CD4-positive, CD25-positive, alpha-beta regulatory T cell (primary cell): Measurements from ENCODE around the gene ISYNA1. TPM values are rescaled to one million over a fixed set of nuclear protein-coding genes. Genes with fewer than 3 reads are reported as not detected.
A peak's percentile ranks its signal among the peaks of the same experiment; 100 is the strongest.

Source experiments
- ATAC-seq, 2 donors: fragments of 150-1000 bp; cut with Tn5 transposase; one replicate each; pipeline ENCODE4 v1.10.0; 2021; ENCODE audit warnings: low read depth in 2 of 2, moderate number of reproducible peaks in 2 of 2, moderate library complexity in 1 of 2
- DNase-seq, 3 donors: peaks; one replicate each; pipeline versions ENCODE4 v3.0.0 to v3.0.0-alpha.2; 2012 to 2022; ENCODE audit warnings: mixed read lengths in 1 of 3
- H3K27ac ChIP-seq: one replicate; pipeline ENCODE4 v1.7.0; 2013; ENCODE audit warnings: mild to moderate bottlenecking, low read length; ENCODE audit not compliant: insufficient read depth, poor library complexity, severe bottlenecking
- H3K27me3 ChIP-seq: one replicate; pipeline ENCODE4 v1.7.0; 2013; ENCODE audit warnings: low read length; ENCODE audit not compliant: control insufficient read depth, insufficient read depth
- H3K36me3 ChIP-seq: one replicate; pipeline ENCODE4 v1.7.0; 2013; ENCODE audit warnings: mild to moderate bottlenecking, low read length, moderate library complexity; ENCODE audit not compliant: control insufficient read depth, insufficient read depth
- H3K4me1 ChIP-seq: 2 replicates; pipeline ENCODE4 v1.7.0; 2013; ENCODE audit warnings: mild to moderate bottlenecking, low read length; ENCODE audit not compliant: insufficient read depth, control insufficient read depth, poor library complexity, severe bottlenecking
- H3K4me3 ChIP-seq: one replicate; pipeline ENCODE4 v1.7.0; 2013; ENCODE audit warnings: low read depth, mild to moderate bottlenecking, low read length, moderate library complexity
- H3K9me3 ChIP-seq, 2 experiments: 1 replicate in 1 of 2; 2 replicates in 1 of 2; pipeline ENCODE4 v1.7.0; 2013; ENCODE audit warnings: low read length in 2 of 2, mild to moderate bottlenecking in 1 of 2, moderate library complexity in 1 of 2; ENCODE audit not compliant: control insufficient read depth in 2 of 2
- H3K27ac Mint-ChIP-seq, 3 donors: one replicate each; pipeline ENCODE4 v1.8.0; 2020 to 2022; ENCODE audit warnings: mild to moderate bottlenecking in 3 of 3, mixed read lengths in 3 of 3, moderate library complexity in 2 of 3
- H3K27me3 Mint-ChIP-seq: one replicate; pipeline ENCODE4 v1.8.0; 2022; ENCODE audit warnings: mild to moderate bottlenecking, mixed read lengths
- H3K36me3 Mint-ChIP-seq: one replicate; pipeline ENCODE4 v1.8.0; 2020; ENCODE audit warnings: mixed read lengths
- H3K4me1 Mint-ChIP-seq, 4 donors: one replicate each; pipeline ENCODE4 v1.8.0; 2020 to 2022; ENCODE audit warnings: mixed read lengths in 4 of 4, mild to moderate bottlenecking in 1 of 4
- H3K4me3 Mint-ChIP-seq, 4 donors: one replicate each; pipeline ENCODE4 v1.8.0; 2020 to 2022; ENCODE audit warnings: mild to moderate bottlenecking in 4 of 4, mixed read lengths in 4 of 4, moderate library complexity in 3 of 4
- H3K9me3 Mint-ChIP-seq, 7 donors: one replicate each; pipeline ENCODE4 v1.8.0; 2020 to 2022; ENCODE audit warnings: mixed read lengths in 7 of 7, mild to moderate bottlenecking in 3 of 7, moderate library complexity in 2 of 7
- polyA plus RNA-seq, 4 donors: library from polyadenylated mRNA; unstranded; fragments of 300-500 nt; fragmentation: Illumina TruSeq; gene quantifications; one replicate each; pipeline ENCODE4 v1.2.3, GENCODE V29; 2021
- total RNA-seq: library from RNA; stranded (reverse); gene quantifications from one replicate; pipeline ENCODE4 v1.2.3, GENCODE V29; 2022

ISYNA1 gene
- total and polyA plus RNA-seq, 5 donors from 2014 or later: 11.3 to 26.2 (median 23.7) TPM

- H3K4me3 ChIP-seq: no peak overlapping the region
- ATAC-seq (peak; percentile 80 to 84), DNase-seq (peak; percentile 63 to 70 (median 67))
- H3K9me3 ChIP-seq: no peaks in the 10 kb centered on the region
- H3K27me3 ChIP-seq: peaks cover 11% of the 10 kb centered on the region
- H3K36me3 ChIP-seq: no peaks in the 10 kb centered on the region
- H3K36me3 Mint-ChIP-seq: no peaks in the 10 kb centered on the region
- peaks cover 11% of the 10 kb centered on the region for H3K4me1 ChIP-seq
- H3K27me3 Mint-ChIP-seq: peaks cover 69% of the 10 kb centered on the region
- H3K27ac Mint-ChIP-seq: no peak overlapping the region
- H3K27ac ChIP-seq: no peak overlapping the region
- H3K9me3 Mint-ChIP-seq: no peaks in the 10 kb centered on the region
- H3K4me3 Mint-ChIP-seq: peak overlapping the region in 3 of 4 donors; percentile 56 to 83 (median 78)
- peaks cover 0 to 14% (median 4%) of the 10 kb centered on the region in 4 donors for H3K4me1 Mint-ChIP-seq
Observed at GRCh38 chr19:18388100-18388959, 49.6 kb downstream of the ISYNA1 start.

- Mint-ChIP-seq H3K9me3 (no peaks in the 10 kb centered on the region), H3K4me3 (peak overlapping the region in 1 of 4 donors; percentile 27), H3K27ac (peak overlapping the region in 2 of 3 donors; percentile 9 to 58), H3K36me3 (no peaks in the 10 kb centered on the region), H3K4me1 (peaks cover 0 to 14% (median 4%) of the 10 kb centered on the region in 4 donors), H3K27me3 (peaks cover 69% of the 10 kb centered on the region)
- ATAC-seq (no peak), DNase-seq (no peak)
- peaks cover 11% of the 10 kb centered on the region for H3K27me3 ChIP-seq
- H3K27ac ChIP-seq: no peak overlapping the region
- no peaks in the 10 kb centered on the region for H3K9me3 ChIP-seq
- peaks cover 11% of the 10 kb centered on the region for H3K4me1 ChIP-seq
- H3K4me3 ChIP-seq: no peak overlapping the region
- no peaks in the 10 kb centered on the region for H3K36me3 ChIP-seq
Observed at GRCh38 chr19:18386543-18387271, 51.2 kb downstream of the ISYNA1 start.

- Histone ChIP-seq H3K4me3 (no peak within 1 kb of the TSS), H3K27me3 (peaks cover 11% of the 10 kb centered on the region), H3K36me3 (no peaks in the 10 kb centered on the region), H3K9me3 (no peaks in the 10 kb centered on the region), H3K4me1 (peaks cover 11% of the 10 kb centered on the region), H3K27ac (no peak within 1 kb of the TSS)
- H3K4me1 Mint-ChIP-seq: peaks cover 0 to 14% (median 4%) of the 10 kb centered on the region in 4 donors
- no peak within 1 kb of the TSS for H3K4me3 Mint-ChIP-seq
- H3K27me3 Mint-ChIP-seq: peaks cover 65% of the 10 kb centered on the region
- DNase-seq (peak in 1 of 3 donors; percentile 16), ATAC-seq (no peak)
- H3K36me3 Mint-ChIP-seq: no peaks in the 10 kb centered on the region
- no peaks in the 10 kb centered on the region for H3K9me3 Mint-ChIP-seq
- peak within 1 kb of the TSS in 1 of 3 donors; percentile 32 for H3K27ac Mint-ChIP-seq
Observed at GRCh38 chr19:18385675-18386542, 52.0 kb downstream of the ISYNA1 start, which contains the start of gene GDF15. GDF15 (plus strand) TSS chr19:18386158; CDS start chr19:18386190, 32 bp downstream.

GRCh38 chr19:18385359-18385674, 52.6 kb downstream of the ISYNA1 start:
- Histone ChIP-seq H3K27ac (no peak overlapping the region), H3K4me3 (no peak overlapping the region), H3K9me3 (no peaks in the 10 kb centered on the region)

GRCh38 chr19:18384775-18385174, 53.2 kb downstream of the ISYNA1 start:
- no peak for ATAC-seq
- H3K9me3 Mint-ChIP-seq: no peaks in the 10 kb centered on the region
- H3K4me1 Mint-ChIP-seq: peaks cover 0 to 14% (median 4%) of the 10 kb centered on the region in 4 donors
- H3K36me3 ChIP-seq: no peaks in the 10 kb centered on the region
- H3K9me3 ChIP-seq: no peaks in the 10 kb centered on the region
- no peak overlapping the region for H3K27ac Mint-ChIP-seq
- peaks cover 58% of the 10 kb centered on the region for H3K27me3 Mint-ChIP-seq
- no peak overlapping the region for H3K4me3 ChIP-seq
- peaks cover 11% of the 10 kb centered on the region for H3K27me3 ChIP-seq
- H3K4me1 ChIP-seq: peaks cover 11% of the 10 kb centered on the region
- H3K4me3 Mint-ChIP-seq: no peak overlapping the region
- no peak overlapping the region for H3K27ac ChIP-seq
- no peaks in the 10 kb centered on the region for H3K36me3 Mint-ChIP-seq
- DNase-seq: no peak

More at GRCh38 chr19:18385359-18385674, 52.6 kb downstream of the ISYNA1 start:
- no peak overlapping the region for H3K4me3 Mint-ChIP-seq
- H3K4me1 Mint-ChIP-seq: peaks cover 0 to 14% (median 4%) of the 10 kb centered on the region in 4 donors
- H3K36me3 Mint-ChIP-seq: no peaks in the 10 kb centered on the region
- no peak for ATAC-seq
- H3K9me3 Mint-ChIP-seq: no peaks in the 10 kb centered on the region
- peaks cover 11% of the 10 kb centered on the region for H3K4me1 ChIP-seq
- peaks cover 59% of the 10 kb centered on the region for H3K27me3 Mint-ChIP-seq
- H3K27ac Mint-ChIP-seq: peak overlapping the region in 1 of 3 donors; percentile 32
- DNase-seq: no peak
- no peaks in the 10 kb centered on the region for H3K36me3 ChIP-seq
- H3K27me3 ChIP-seq: peaks cover 11% of the 10 kb centered on the region

Other genes starting within 250 kb of the ISYNA1 start
- 5.5 TPM for gene MPV17L2, start 244.9 kb downstream of the ISYNA1 start, total RNA-seq
- 10 to 100 TPM; 11.3 to 20.8 (median 13.9) TPM for gene MPV17L2, start 244.9 kb downstream of the ISYNA1 start, polyA plus RNA-seq
- 5.1 TPM for gene RAB3A, start 234.1 kb downstream of the ISYNA1 start, total RNA-seq
- 1 to 10 TPM in 2 of 4 donors, under 1 TPM in 2; 0.87 to 1.6 (median 1.2) TPM for gene RAB3A, start 234.1 kb downstream of the ISYNA1 start, polyA plus RNA-seq
- gene PDE4C, start 211.7 kb downstream of the ISYNA1 start, total RNA-seq: not detected
- gene PDE4C, start 211.7 kb downstream of the ISYNA1 start, polyA plus RNA-seq: not detected
- gene IQCN, start 163.7 kb downstream of the ISYNA1 start, total RNA-seq: 26.5 TPM
- gene IQCN, start 163.7 kb downstream of the ISYNA1 start, polyA plus RNA-seq: under 1 TPM in 3 of 4 donors, not detected in 1; 0.03 to 0.28 (median 0.16) TPM
- 1,564 TPM for gene JUND, start 156.5 kb downstream of the ISYNA1 start, total RNA-seq
- gene JUND, start 156.5 kb downstream of the ISYNA1 start, polyA plus RNA-seq: 10 to 100 TPM; 30.7 to 85.9 (median 58.8) TPM
- gene LSM4, start 115.1 kb downstream of the ISYNA1 start, total RNA-seq: 45.6 TPM
- gene LSM4, start 115.1 kb downstream of the ISYNA1 start, polyA plus RNA-seq: 100 to 1,000 TPM; 101 to 118 (median 116) TPM
- gene PGPEP1, start 97.5 kb downstream of the ISYNA1 start, total RNA-seq: 39.4 TPM
- gene PGPEP1, start 97.5 kb downstream of the ISYNA1 start, polyA plus RNA-seq: 1 to 10 TPM; 6.7 to 8.7 (median 8.2) TPM
- gene GDF15, start 52.0 kb downstream of the ISYNA1 start, total RNA-seq: not detected
- not detected for gene GDF15, start 52.0 kb downstream of the ISYNA1 start, polyA plus RNA-seq
- gene LRRC25, start 40.5 kb downstream of the ISYNA1 start, total RNA-seq: not detected
- under 1 TPM in 3 of 4 donors, not detected in 1; 0.09 to 0.79 (median 0.25) TPM for gene LRRC25, start 40.5 kb downstream of the ISYNA1 start, polyA plus RNA-seq
- gene SSBP4, start 18.7 kb downstream of the ISYNA1 start, total RNA-seq: 97.9 TPM
- 10 to 100 TPM; 47.3 to 84.0 (median 65.6) TPM for gene SSBP4, start 18.7 kb downstream of the ISYNA1 start, polyA plus RNA-seq
- 53.6 TPM for gene ELL, start 83.9 kb upstream of the ISYNA1 start, total RNA-seq
- gene ELL, start 83.9 kb upstream of the ISYNA1 start, polyA plus RNA-seq: 10 to 100 TPM in 1 of 4 donors, 1 to 10 TPM in 3; 7.7 to 11.8 (median 9.7) TPM
- 186 TPM for gene FKBP8, start 105.4 kb upstream of the ISYNA1 start, total RNA-seq
- gene FKBP8, start 105.4 kb upstream of the ISYNA1 start, polyA plus RNA-seq: 100 to 1,000 TPM; 106 to 118 (median 117) TPM
- 90.6 TPM for gene KXD1, start 119.7 kb upstream of the ISYNA1 start, total RNA-seq
- gene KXD1, start 119.7 kb upstream of the ISYNA1 start, polyA plus RNA-seq: 10 to 100 TPM; 65.3 to 99.1 (median 89.9) TPM
- gene UBA52, start 133.7 kb upstream of the ISYNA1 start, total RNA-seq: 1,556 TPM
- 1,000 to 10,000 TPM; 1,213 to 1,759 (median 1,573) TPM for gene UBA52, start 133.7 kb upstream of the ISYNA1 start, polyA plus RNA-seq
- gene REX1BD, start 150.7 kb upstream of the ISYNA1 start, total RNA-seq: 87.4 TPM
- 100 to 1,000 TPM; 139 to 163 (median 148) TPM for gene REX1BD, start 150.7 kb upstream of the ISYNA1 start, polyA plus RNA-seq
- gene CRLF1, start 168.7 kb upstream of the ISYNA1 start, total RNA-seq: not detected
- gene CRLF1, start 168.7 kb upstream of the ISYNA1 start, polyA plus RNA-seq: 1 to 10 TPM in 1 of 4 donors, under 1 TPM in 1, not detected in 2; 0.31 to 1.1 TPM
- gene TMEM59L, start 174.7 kb upstream of the ISYNA1 start, total RNA-seq: not detected
- not detected for gene TMEM59L, start 174.7 kb upstream of the ISYNA1 start, polyA plus RNA-seq
- 16.7 TPM for gene KLHL26, start 198.9 kb upstream of the ISYNA1 start, total RNA-seq
- 1 to 10 TPM; 1.8 to 4.0 (median 2.6) TPM for gene KLHL26, start 198.9 kb upstream of the ISYNA1 start, polyA plus RNA-seq
- gene CRTC1, start 245.5 kb upstream of the ISYNA1 start, total RNA-seq: 20.2 TPM
- gene CRTC1, start 245.5 kb upstream of the ISYNA1 start, polyA plus RNA-seq: 1 to 10 TPM in 2 of 4 donors, under 1 TPM in 2; 0.47 to 1.5 (median 0.82) TPM